ENCODE data around the gene IL1RL1. TPM values are rescaled to one million over a fixed set of nuclear protein-coding genes. Genes with fewer than 3 reads are reported as not detected.

Gene IL1RL1
- polyA plus RNA-seq, 1 donor from 2014 or later, result not detected

GRCh38 chr2:102269200-102269524, 42.2 kb upstream of the IL1RL1 start:
- no peaks in the 10 kb centered on the region for H4K20me1 ChIP-seq (ENCODE audit: insufficient read depth)
- no peak overlapping the region for H2AFZ ChIP-seq (ENCODE audit: low read depth, low read length)
- no peaks in the 10 kb centered on the region for H3K9me2 ChIP-seq (ENCODE audit: insufficient read depth, low read length)
- no peak overlapping the region for H3K4me3 ChIP-seq (ENCODE audit: low read length)
- no peaks in the 10 kb centered on the region for H3K79me2 ChIP-seq (replicated peaks; ENCODE audit: insufficient read depth, low read length)
- H3K9me3 ChIP-seq (ENCODE audit: low read length), result no peaks in the 10 kb centered on the region
- H3F3A ChIP-seq (ENCODE audit: insufficient read depth, low read length, poor library complexity, severe bottlenecking), result no peaks in the 10 kb centered on the region
- H3K27ac ChIP-seq (ENCODE audit: low read length), result no peak overlapping the region
- no peak overlapping the region for H3K4me2 ChIP-seq (ENCODE audit: low read length)
- H3K27me3 ChIP-seq (ENCODE audit: insufficient read depth, low read depth, low read length), result no peaks in the 10 kb centered on the region
- TF ChIP-seq POLR2AphosphoS5 (IDR thresholded peaks at IDR 0.05) (no peak), EZH2 (IDR thresholded peaks at IDR 0.05; ENCODE audit: borderline replicate concordance, insufficient read depth, low read length, poor library complexity, severe bottlenecking) (no peak), EP300 (conservative IDR thresholded peaks at IDR 0.05; ENCODE audit: poor library complexity, severe bottlenecking) (no peak), REST (IDR thresholded peaks at IDR 0.05; ENCODE audit: borderline replicate concordance) (no peak), MXI1 (conservative IDR thresholded peaks at IDR 0.05; ENCODE audit: poor library complexity, severe bottlenecking) (no peak), TAF1 (IDR thresholded peaks at IDR 0.05; ENCODE audit: low read depth) (no peak), CTCF (IDR thresholded peaks at IDR 0.05; ENCODE audit: poor library complexity, severe bottlenecking) (no peak), SMC3 (conservative IDR thresholded peaks at IDR 0.05; ENCODE audit: poor library complexity) (no peak), RAD21 (conservative IDR thresholded peaks at IDR 0.05) (no peak)
- no peaks in the 10 kb centered on the region for H3K36me3 ChIP-seq (ENCODE audit: insufficient read depth, low read length)
- no peak overlapping the region for H3K9ac ChIP-seq (ENCODE audit: low read length)

- Histone ChIP-seq H3K9me2 (ENCODE audit: insufficient read depth, low read length) (no peaks in the 10 kb centered on the region), H3K4me3 (ENCODE audit: low read length) (no peak overlapping the region), H3K27me3 (ENCODE audit: insufficient read depth, low read depth, low read length) (no peaks in the 10 kb centered on the region), H3K4me2 (ENCODE audit: low read length) (no peak overlapping the region), H3K9me3 (ENCODE audit: low read length) (no peaks in the 10 kb centered on the region), H3K9ac (ENCODE audit: low read length) (no peak overlapping the region), H4K20me1 (ENCODE audit: insufficient read depth) (no peaks in the 10 kb centered on the region), H3K36me3 (ENCODE audit: insufficient read depth, low read length) (no peaks in the 10 kb centered on the region), H3F3A (ENCODE audit: insufficient read depth, low read length, poor library complexity, severe bottlenecking) (no peaks in the 10 kb centered on the region), H3K79me2 (replicated peaks; ENCODE audit: insufficient read depth, low read length) (no peaks in the 10 kb centered on the region), H3K27ac (ENCODE audit: low read length) (no peak overlapping the region), H2AFZ (ENCODE audit: low read depth, low read length) (no peak overlapping the region)
- TF ChIP-seq REST (IDR thresholded peaks at IDR 0.05; ENCODE audit: borderline replicate concordance) (no peak), RAD21 (conservative IDR thresholded peaks at IDR 0.05) (no peak), SMC3 (conservative IDR thresholded peaks at IDR 0.05; ENCODE audit: poor library complexity) (no peak), CTCF (IDR thresholded peaks at IDR 0.05; ENCODE audit: poor library complexity, severe bottlenecking) (no peak), POLR2AphosphoS5 (IDR thresholded peaks at IDR 0.05) (no peak), EP300 (conservative IDR thresholded peaks at IDR 0.05; ENCODE audit: poor library complexity, severe bottlenecking) (no peak), MXI1 (conservative IDR thresholded peaks at IDR 0.05; ENCODE audit: poor library complexity, severe bottlenecking) (no peak), EZH2 (IDR thresholded peaks at IDR 0.05; ENCODE audit: borderline replicate concordance, insufficient read depth, low read length, poor library complexity, severe bottlenecking) (no peak), TAF1 (IDR thresholded peaks at IDR 0.05; ENCODE audit: low read depth) (no peak)
These were observed 39.5 kb upstream of the IL1RL1 start for GRCh38 chr2:102271844-102272243.
